Stimulated activated naive CD4-positive, alpha-beta T cell (primary cell): ENCODE measurements around the gene RCSD1.
"Not testable (repeated sequence)": the region's sequence is repeated elsewhere in the genome, so short reads cannot be mapped to it uniquely, and the experiment has no call there.

Experiments used
- DNase-seq, 6 experiments: peaks; one replicate each; lab custom pipeline; 2025; lab: John Stamatoyannopoulos, UW

The RCSD1 gene, protein sequence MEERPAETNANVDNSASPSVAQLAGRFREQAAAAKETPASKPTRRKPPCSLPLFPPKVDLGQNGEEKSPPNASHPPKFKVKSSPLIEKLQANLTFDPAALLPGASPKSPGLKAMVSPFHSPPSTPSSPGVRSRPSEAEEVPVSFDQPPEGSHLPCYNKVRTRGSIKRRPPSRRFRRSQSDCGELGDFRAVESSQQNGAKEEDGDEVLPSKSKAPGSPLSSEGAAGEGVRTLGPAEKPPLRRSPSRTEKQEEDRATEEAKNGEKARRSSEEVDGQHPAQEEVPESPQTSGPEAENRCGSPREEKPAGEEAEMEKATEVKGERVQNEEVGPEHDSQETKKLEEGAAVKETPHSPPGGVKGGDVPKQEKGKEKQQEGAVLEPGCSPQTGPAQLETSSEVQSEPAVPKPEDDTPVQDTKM

DNA sequence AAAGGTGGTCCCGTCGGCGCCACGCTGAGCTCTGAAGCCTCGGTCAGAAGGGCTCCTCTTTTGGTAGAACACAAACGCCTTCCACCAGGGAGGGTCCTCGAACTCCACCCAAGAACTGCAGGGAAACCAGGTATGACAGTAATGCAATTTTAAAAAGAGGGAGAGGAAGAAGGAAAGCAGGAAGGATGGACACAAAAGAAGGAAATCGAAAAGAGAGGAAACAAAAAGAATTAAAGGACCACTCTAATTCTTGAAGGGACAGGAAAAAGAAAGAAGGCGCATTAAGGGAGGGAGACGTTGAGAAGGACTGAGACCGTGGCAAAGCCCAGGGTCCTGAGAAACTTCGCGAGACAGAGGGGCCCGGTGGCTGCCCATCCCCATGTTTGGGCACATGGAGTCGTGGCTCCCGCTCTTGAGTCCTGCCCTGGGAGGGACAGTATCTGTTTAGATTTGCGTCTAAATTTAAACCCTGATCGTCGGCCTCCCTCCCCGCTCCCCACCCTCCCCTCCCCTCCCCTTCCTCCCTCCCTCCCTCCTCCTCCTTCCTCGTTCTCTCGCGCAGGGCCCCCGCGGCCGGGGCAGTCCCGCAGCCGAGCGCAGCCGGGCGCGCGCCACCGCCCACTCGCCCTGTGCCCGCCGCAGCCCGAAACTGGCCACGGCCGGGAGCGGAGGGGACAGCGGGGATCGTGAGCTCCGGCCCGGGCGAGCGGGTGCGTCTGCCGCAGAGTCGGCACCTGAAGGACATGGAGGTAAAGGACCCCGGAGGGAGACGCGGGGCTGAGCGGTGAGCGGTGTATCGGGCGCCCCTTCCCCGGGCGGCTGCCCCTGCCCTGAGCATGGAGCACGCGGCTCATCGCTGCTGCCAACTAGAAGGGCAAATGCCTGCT lies at the start of gene RCSD1:
Gene RCSD1, plus strand, starts transcription at position 552 of the 887 bp plus-strand sequence. Its CDS starts 192 bp downstream, at position 744.
- peak; percentile 14 to 63 (median 40) for DNase-seq

GRCh38 chr1:167582064-167582463 lies 48.0 kb upstream of the RCSD1 start:
- DNase-seq = no peak

- no peak for DNase-seq
Observed at GRCh38 chr1:167582722-167583121, 47.3 kb upstream of the RCSD1 start.

DNA sequence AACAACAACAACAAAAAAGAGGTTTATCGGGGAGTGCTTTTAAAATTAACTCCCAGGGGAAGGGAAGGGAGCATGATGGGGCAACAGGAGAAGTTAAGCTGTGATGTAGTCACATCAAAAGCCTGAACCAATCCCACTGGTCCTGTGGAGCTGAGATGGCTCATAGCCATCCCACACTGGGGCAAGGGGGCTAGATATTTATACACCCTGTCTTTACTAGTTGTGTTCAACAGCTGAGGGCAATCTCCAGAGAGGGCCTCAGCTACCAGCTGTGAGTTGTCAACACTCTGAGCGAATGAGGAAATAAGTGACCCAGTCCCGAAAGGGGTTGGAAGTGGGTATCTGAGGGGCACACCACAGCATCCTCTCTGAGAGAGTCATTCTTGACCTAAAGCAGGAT lies 45.5 kb upstream of the RCSD1 start:
- DNase-seq = no peak

DNA sequence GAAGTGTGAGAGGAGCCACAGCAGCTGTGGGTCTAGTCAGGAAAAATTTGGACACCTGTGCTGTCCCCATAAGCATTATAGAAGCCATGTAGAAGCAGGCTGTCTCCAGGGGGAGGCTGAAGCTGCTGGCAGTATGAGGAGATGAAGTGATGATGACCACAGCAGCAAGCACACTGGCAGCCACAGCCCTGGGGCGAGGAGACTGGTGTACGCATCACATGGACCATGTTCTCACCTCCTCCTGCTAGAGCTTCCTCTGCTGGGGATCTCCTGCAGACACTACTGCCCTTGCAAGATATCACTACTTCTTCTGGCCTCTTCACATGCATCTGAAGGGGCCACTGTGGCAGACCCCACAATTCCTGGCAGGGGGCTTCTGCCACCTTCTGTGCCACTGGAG lies 42.7 kb upstream of the RCSD1 start:
- no peak for DNase-seq

DNA sequence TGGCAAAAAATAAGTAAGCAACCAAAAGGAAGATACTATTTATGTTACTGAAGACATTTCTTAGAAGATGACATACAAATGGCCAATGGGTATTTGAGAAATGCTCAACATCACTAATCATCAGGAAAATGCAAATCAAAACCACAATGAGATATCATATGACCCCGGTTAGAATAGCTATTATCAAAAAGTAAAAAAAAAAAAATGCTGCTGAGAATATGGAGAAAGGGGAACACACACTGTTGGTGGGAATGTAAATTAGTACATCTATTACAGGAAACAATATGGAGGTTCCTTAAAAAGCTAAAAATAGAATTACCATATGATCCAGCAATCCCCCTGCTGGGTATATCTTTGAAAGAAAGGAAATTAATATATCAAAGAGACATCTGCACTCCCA lies 42.2 kb upstream of the RCSD1 start:
- DNase-seq = no peak

DNA sequence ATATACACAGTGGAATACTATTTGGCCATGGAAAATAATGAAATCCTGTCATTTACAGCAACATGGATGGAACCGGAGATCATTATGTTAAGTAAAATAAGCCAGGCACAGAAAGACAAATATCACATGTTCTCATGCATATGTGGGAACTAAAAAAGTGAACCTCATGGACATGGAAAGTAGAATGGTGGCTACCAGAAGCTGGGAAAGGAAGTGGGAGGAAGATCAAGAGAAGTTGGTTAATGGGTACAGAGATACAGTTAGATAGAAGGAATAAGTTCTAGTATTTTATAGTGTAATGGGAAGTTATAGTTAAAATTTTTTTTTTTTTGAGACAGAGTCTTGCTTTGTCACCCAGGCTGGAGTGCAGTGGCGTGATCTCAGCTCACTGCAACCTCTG lies 41.7 kb upstream of the RCSD1 start:
- DNase-seq = no peak

GRCh38 chr1:167592475-167592874 lies 37.6 kb upstream of the RCSD1 start:
- DNase-seq = no peak

- no peak for DNase-seq
Observed at GRCh38 chr1:167593860-167594259, 36.2 kb upstream of the RCSD1 start.

DNA sequence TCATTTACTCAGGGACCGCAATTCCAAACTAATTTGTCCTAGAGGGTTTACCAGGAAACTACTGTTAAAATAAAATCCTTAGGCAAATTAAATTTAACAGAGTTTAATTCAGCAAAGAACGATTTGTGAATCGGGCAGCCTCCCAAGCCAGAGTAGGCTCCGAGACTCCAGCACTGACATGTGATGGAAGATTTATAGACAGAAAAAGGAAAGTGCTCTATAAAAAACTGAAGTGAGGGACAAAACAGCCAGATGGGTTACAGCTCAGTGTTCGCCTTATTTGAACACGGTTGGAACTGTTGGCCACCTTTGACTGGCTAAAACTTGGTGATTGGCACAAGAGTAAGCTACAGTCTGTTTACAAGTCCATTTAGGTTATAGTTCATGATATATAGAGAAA lies 35.2 kb upstream of the RCSD1 start:
- DNase-seq = no peak

GRCh38 chr1:167599957-167600581 lies 30.0 kb upstream of the RCSD1 start:
- DNase-seq = peak in 4 of 6 experiments; percentile 21 to 68 (median 61)

- peak in 3 of 6 experiments; percentile 14 to 20 (median 16) for DNase-seq
Observed at GRCh38 chr1:167601442-167602383, 28.3 kb upstream of the RCSD1 start.

DNA sequence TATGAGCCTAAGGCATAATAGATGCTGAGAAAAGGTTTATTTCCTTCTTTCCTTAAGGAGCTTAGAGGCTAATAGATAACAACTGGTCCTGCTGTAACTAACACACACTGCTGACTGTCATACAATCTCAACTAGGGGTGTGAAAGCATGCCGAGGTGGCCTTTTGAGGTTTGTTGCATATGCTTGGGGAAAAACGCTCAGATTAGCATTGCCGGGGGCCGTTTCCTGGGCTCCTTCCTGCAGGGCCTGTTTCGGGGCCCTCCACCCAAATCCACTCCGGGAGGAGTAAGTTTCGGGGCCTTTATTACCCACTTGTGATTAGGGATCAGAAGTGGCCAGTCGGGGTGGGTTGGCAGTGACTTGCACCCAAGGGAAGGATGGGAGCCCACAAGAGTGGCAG lies 27.2 kb upstream of the RCSD1 start:
- DNase-seq = no peak

DNA sequence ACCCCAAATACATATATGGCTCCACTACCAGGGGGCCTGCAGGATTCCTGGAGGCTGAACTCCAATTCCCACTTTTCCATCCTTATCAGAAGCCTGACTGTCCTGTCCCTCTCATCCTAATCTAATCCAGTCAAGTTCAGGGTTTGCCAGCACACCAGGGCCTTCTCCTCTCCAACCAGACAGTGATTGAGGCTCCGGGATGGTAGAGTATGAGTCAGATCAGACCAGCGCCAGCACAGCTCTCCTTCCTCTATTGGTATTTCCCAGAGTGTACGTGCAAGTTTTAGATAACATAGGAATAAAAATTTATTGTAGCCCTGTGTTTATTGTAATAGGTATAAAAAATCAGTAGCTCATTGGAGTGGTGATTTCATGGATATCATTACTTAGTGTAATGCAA lies 24.5 kb upstream of the RCSD1 start:
- no peak for DNase-seq

- no peak for DNase-seq
Observed at GRCh38 chr1:167611983-167612382, 18.0 kb upstream of the RCSD1 start.

- DNase-seq = no peak
Observed at GRCh38 chr1:167612587-167613385, 17.2 kb upstream of the RCSD1 start.

GRCh38 chr1:167613984-167614383 lies 16.0 kb upstream of the RCSD1 start:
- DNase-seq = not testable (repeated sequence)

DNA sequence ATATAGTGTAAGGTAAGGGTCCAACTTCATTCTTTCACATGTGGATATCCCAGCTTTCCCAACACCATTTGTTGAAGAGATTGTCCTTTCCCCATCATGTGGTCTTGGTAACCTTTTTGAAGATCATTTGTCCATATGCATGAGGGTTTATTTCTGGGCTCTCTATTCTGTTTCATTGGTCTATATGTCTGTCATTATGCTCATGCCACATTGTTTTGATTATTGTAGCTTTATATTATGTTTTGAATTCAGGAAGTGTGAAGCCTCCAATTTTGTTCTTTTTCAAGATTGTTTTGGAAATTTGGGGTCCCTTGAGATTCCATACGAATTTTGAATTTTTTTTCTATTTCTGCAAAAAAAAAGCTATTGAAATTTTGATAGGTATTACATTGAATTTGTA lies 15.2 kb upstream of the RCSD1 start:
- DNase-seq = no peak

- DNase-seq = no peak
Observed at GRCh38 chr1:167616521-167616920, 13.5 kb upstream of the RCSD1 start.
